ENCODE data around the gene DISC1.

Gene DISC1

DNA sequence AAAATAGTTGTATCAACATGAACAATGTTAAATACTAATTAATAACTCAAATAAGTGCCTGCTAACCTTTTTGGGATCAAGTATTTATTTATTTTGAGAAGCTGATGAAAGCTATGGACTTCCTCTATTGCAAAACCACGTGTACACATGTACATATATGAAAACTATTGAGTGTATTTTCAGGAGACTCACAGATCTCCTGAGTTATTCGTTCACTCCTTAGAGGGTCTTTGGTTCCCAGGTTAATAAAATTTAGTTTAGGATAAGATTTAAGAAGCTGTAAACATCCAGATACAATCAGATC is 130.5 kb downstream of the DISC1 start:
- no peak for TF ChIP-seq ZFP3 (CRISPR knock-in tag; IDR thresholded peaks at IDR 0.05)
- no peak for TF ChIP-seq ZNF70 (CRISPR knock-in tag; IDR thresholded peaks at IDR 0.05)
- TF ChIP-seq ZNF565 (CRISPR knock-in tag; conservative IDR thresholded peaks at IDR 0.05; ENCODE audit: low read depth), result no peak
- TF ChIP-seq ZC3H10 (CRISPR knock-in tag; IDR thresholded peaks at IDR 0.05), result no peak
- no peak for TF ChIP-seq SNAI2 (CRISPR knock-in tag; IDR thresholded peaks at IDR 0.05)
- TF ChIP-seq RARB (CRISPR knock-in tag; IDR thresholded peaks at IDR 0.05), result no peak
- no peak for TF ChIP-seq GLIS3 (CRISPR knock-in tag; IDR thresholded peaks at IDR 0.05)
- no peak for TF ChIP-seq OSR1 (CRISPR knock-in tag; IDR thresholded peaks at IDR 0.05)
- no peak for TF ChIP-seq ARNTL (CRISPR knock-in tag; IDR thresholded peaks at IDR 0.05; ENCODE audit: borderline replicate concordance, low read depth)
- TF ChIP-seq TCF4 (CRISPR knock-in tag; IDR thresholded peaks at IDR 0.05; ENCODE audit: borderline replicate concordance), result no peak
- no peak for TF ChIP-seq ESRRG (CRISPR knock-in tag; IDR thresholded peaks at IDR 0.05)
- TF ChIP-seq CSRNP3 (CRISPR knock-in tag; IDR thresholded peaks at IDR 0.05), result no peak
- TF ChIP-seq BACH2 (CRISPR knock-in tag; IDR thresholded peaks at IDR 0.05; ENCODE audit: borderline replicate concordance), result no peak
- no peak for TF ChIP-seq PPARA (CRISPR knock-in tag; IDR thresholded peaks at IDR 0.05; ENCODE audit: borderline replicate concordance)
- TF ChIP-seq CSDC2 (CRISPR knock-in tag; IDR thresholded peaks at IDR 0.05), result no peak
- TF ChIP-seq, protein P1, sequence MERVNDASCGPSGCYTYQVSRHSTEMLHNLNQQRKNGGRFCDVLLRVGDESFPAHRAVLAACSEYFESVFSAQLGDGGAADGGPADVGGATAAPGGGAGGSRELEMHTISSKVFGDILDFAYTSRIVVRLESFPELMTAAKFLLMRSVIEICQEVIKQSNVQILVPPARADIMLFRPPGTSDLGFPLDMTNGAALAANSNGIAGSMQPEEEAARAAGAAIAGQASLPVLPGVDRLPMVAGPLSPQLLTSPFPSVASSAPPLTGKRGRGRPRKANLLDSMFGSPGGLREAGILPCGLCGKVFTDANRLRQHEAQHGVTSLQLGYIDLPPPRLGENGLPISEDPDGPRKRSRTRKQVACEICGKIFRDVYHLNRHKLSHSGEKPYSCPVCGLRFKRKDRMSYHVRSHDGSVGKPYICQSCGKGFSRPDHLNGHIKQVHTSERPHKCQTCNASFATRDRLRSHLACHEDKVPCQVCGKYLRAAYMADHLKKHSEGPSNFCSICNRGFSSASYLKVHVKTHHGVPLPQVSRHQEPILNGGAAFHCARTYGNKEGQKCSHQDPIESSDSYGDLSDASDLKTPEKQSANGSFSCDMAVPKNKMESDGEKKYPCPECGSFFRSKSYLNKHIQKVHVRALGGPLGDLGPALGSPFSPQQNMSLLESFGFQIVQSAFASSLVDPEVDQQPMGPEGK (CRISPR knock-in tag; IDR thresholded peaks at IDR 0.05; ENCODE audit: borderline replicate concordance), result no peak
- no peak for TF ChIP-seq POU6F1 (CRISPR knock-in tag; IDR thresholded peaks at IDR 0.05; ENCODE audit: borderline replicate concordance, low read depth)
- TF ChIP-seq TSHZ2 (CRISPR knock-in tag; IDR thresholded peaks at IDR 0.05), result no peak

GRCh38 chr1:231757759-231758158 is 131.2 kb downstream of the DISC1 start:
- no peak for ATAC-seq

More for the DNA sequence above, 130.5 kb downstream of the DISC1 start:
- peak; percentile 62 for ATAC-seq

More at GRCh38 chr1:231757759-231758158, 131.2 kb downstream of the DISC1 start:
- TF ChIP-seq, protein P1 (CRISPR knock-in tag; IDR thresholded peaks at IDR 0.05; ENCODE audit: borderline replicate concordance), result no peak
- no peak for TF ChIP-seq CSDC2 (CRISPR knock-in tag; IDR thresholded peaks at IDR 0.05)
- TF ChIP-seq TOX (CRISPR knock-in tag; IDR thresholded peaks at IDR 0.05; ENCODE audit: borderline replicate concordance), result no peak
- no peak for TF ChIP-seq ARNTL (CRISPR knock-in tag; IDR thresholded peaks at IDR 0.05; ENCODE audit: borderline replicate concordance, low read depth)
- no peak for TF ChIP-seq RARB (CRISPR knock-in tag; IDR thresholded peaks at IDR 0.05)
- TF ChIP-seq GLIS3 (CRISPR knock-in tag; IDR thresholded peaks at IDR 0.05), result no peak
- no peak for TF ChIP-seq ZNF8 (CRISPR knock-in tag; IDR thresholded peaks at IDR 0.05)
- no peak for TF ChIP-seq OSR1 (CRISPR knock-in tag; IDR thresholded peaks at IDR 0.05)
- no peak for TF ChIP-seq BACH2 (CRISPR knock-in tag; IDR thresholded peaks at IDR 0.05; ENCODE audit: borderline replicate concordance)
- TF ChIP-seq ESRRG (CRISPR knock-in tag; IDR thresholded peaks at IDR 0.05), result no peak
- TF ChIP-seq ISL1 (CRISPR knock-in tag; IDR thresholded peaks at IDR 0.05), result no peak
- TF ChIP-seq TCF4 (CRISPR knock-in tag; IDR thresholded peaks at IDR 0.05; ENCODE audit: borderline replicate concordance), result no peak
- no peak for TF ChIP-seq ZNF565 (CRISPR knock-in tag; conservative IDR thresholded peaks at IDR 0.05; ENCODE audit: low read depth)
- no peak for TF ChIP-seq ZFP3 (CRISPR knock-in tag; IDR thresholded peaks at IDR 0.05)
- no peak for TF ChIP-seq PPARA (CRISPR knock-in tag; IDR thresholded peaks at IDR 0.05; ENCODE audit: borderline replicate concordance)
- TF ChIP-seq ZFP30 (CRISPR knock-in tag; IDR thresholded peaks at IDR 0.05), result no peak
- TF ChIP-seq CSRNP3 (CRISPR knock-in tag; IDR thresholded peaks at IDR 0.05), result no peak
- no peak for TF ChIP-seq CREB5 (CRISPR knock-in tag; IDR thresholded peaks at IDR 0.05; ENCODE audit: low read depth)
- TF ChIP-seq ZC3H10 (CRISPR knock-in tag; IDR thresholded peaks at IDR 0.05), result no peak
- TF ChIP-seq SNAI2 (CRISPR knock-in tag; IDR thresholded peaks at IDR 0.05), result no peak
